ENCODE measurements around the gene IRX4.

IRX4 gene

GRCh38 chr5:1851290-1851934 is 31.3 kb downstream of the IRX4 start:
- Histone ChIP-seq H3K27me3 (replicated peaks) (peaks cover 38% of the 10 kb centered on the region), H3K36me3 (replicated peaks) (no peaks in the 10 kb centered on the region), H3K4me3 (ENCODE audit: low read depth, low read length) (no peak overlapping the region), H3K27ac (no peak overlapping the region)
- no peak for DNase-seq
- in situ Hi-C loops (cut with HindIII; ENCODE audit: low pct_ligation_motif_present, low sequenced_read_pairs), result no loop called here
- TF ChIP-seq, protein P1, sequence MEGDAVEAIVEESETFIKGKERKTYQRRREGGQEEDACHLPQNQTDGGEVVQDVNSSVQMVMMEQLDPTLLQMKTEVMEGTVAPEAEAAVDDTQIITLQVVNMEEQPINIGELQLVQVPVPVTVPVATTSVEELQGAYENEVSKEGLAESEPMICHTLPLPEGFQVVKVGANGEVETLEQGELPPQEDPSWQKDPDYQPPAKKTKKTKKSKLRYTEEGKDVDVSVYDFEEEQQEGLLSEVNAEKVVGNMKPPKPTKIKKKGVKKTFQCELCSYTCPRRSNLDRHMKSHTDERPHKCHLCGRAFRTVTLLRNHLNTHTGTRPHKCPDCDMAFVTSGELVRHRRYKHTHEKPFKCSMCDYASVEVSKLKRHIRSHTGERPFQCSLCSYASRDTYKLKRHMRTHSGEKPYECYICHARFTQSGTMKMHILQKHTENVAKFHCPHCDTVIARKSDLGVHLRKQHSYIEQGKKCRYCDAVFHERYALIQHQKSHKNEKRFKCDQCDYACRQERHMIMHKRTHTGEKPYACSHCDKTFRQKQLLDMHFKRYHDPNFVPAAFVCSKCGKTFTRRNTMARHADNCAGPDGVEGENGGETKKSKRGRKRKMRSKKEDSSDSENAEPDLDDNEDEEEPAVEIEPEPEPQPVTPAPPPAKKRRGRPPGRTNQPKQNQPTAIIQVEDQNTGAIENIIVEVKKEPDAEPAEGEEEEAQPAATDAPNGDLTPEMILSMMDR (IDR thresholded peaks at IDR 0.05; ENCODE audit: low read depth, low read length, missing control alignments), result no peak

- Histone ChIP-seq H3K27me3 (replicated peaks) (peaks cover 38% of the 10 kb centered on the region), H3K27ac (no peak overlapping the region), H3K4me3 (ENCODE audit: low read depth, low read length) (no peak overlapping the region), H3K36me3 (replicated peaks) (no peaks in the 10 kb centered on the region)
- in situ Hi-C loops (cut with HindIII; ENCODE audit: low pct_ligation_motif_present, low sequenced_read_pairs), result no loop called here
- TF ChIP-seq, protein P1 (IDR thresholded peaks at IDR 0.05; ENCODE audit: low read depth, low read length, missing control alignments), result no peak
- DNase-seq, result no peak
These were observed 32.2 kb downstream of the IRX4 start for GRCh38 chr5:1850324-1851154.

DNA sequence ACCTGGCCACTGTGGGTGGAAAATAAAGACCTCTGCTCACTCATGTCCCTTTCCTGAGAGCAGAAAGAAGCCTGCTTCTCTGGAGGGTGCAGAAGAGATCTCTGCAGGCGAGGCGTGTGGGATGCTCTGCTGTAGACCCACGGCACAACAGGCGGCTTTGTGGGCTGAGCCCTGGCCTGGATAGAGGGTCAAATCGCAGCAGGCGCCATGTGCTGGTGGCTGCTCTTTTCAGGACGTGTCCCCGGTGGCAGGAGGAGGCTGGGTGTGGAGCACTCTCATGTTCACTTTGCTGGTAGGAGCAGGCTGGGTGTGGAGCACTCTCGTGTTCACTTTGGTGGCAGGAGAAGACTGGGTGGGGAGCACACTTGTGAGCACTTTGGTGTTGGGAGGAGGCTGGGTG is 35.1 kb downstream of the IRX4 start:
- no peaks in the 10 kb centered on the region for H3K36me3 ChIP-seq (replicated peaks)
- no peak overlapping the region for H3K4me3 ChIP-seq (ENCODE audit: low read depth, low read length)
- no peak for DNase-seq
- TF ChIP-seq, protein P1 (IDR thresholded peaks at IDR 0.05; ENCODE audit: low read depth, low read length, missing control alignments), result no peak
- peaks cover 30% of the 10 kb centered on the region for H3K27me3 ChIP-seq (replicated peaks)
- in situ Hi-C loops (cut with HindIII; ENCODE audit: low pct_ligation_motif_present, low sequenced_read_pairs), result no loop called here
- H3K27ac ChIP-seq, result no peak overlapping the region

GRCh38 chr5:1847056-1847455 is 35.7 kb downstream of the IRX4 start:
- Histone ChIP-seq H3K4me3 (ENCODE audit: low read depth, low read length) (no peak overlapping the region), H3K27me3 (replicated peaks) (peaks cover 27% of the 10 kb centered on the region), H3K27ac (no peak overlapping the region), H3K36me3 (replicated peaks) (no peaks in the 10 kb centered on the region)
- TF ChIP-seq, protein P1 (IDR thresholded peaks at IDR 0.05; ENCODE audit: low read depth, low read length, missing control alignments), result no peak
- in situ Hi-C loops (cut with HindIII; ENCODE audit: low pct_ligation_motif_present, low sequenced_read_pairs), result no loop called here
- DNase-seq, result no peak

DNA sequence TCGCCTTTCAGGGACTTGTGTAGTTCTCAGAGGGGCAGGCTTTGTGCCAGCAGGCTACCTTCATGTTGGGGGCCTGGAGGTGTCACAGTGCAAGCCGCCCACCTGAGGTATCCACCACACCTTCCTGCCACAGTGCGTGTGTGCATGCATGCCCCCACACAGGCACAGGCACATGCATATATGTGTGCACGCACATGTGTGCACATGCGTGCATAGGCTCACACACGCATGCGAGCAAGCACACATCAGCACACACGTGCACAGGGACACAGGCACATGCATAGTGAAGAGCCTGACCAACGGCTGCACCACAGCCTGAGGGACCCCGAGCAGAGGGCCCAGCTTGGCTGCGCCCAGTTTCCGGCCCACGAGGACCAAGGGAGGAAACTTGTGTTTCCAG is 36.1 kb downstream of the IRX4 start:
- in situ Hi-C loops (cut with HindIII; ENCODE audit: low pct_ligation_motif_present, low sequenced_read_pairs), result no loop called here
- TF ChIP-seq, protein P1 (IDR thresholded peaks at IDR 0.05; ENCODE audit: low read depth, low read length, missing control alignments), result no peak

More for the DNA sequence above, 36.1 kb downstream of the IRX4 start:
- Histone ChIP-seq H3K27ac (no peak overlapping the region), H3K27me3 (replicated peaks) (peaks cover 24% of the 10 kb centered on the region), H3K36me3 (replicated peaks) (no peaks in the 10 kb centered on the region), H3K4me3 (ENCODE audit: low read depth, low read length) (no peak overlapping the region)
- DNase-seq, result no peak
